Measurements from ENCODE around the gene UROS. TPM values are rescaled to one million over a fixed set of nuclear protein-coding genes. Genes with fewer than 3 reads are reported as not detected.

The UROS gene
- total and polyA plus RNA-seq, 8 donors = 8.2 to 60.9 (median 22.5) TPM

DNA sequence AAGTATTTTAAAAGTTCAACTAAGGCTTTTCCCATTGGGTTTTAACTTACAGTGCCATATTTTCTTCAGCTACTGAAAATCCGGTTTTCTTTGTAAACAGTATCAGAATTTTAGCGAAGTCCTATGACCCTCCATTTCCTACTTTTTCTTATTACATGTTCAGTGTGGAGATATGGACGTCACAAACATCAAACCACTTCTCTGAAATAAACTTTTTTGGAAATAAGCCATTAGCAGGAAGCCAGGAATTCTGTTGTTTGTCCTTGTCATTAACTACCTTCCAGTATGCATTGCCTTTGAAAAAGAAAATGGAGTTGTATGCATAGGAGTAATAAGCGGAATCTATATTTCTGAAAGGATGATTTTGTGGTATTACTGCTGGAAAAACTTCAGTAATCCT, 56.5 kb downstream of the UROS start:
- no peaks in the 10 kb centered on the region for H3K9me3 ChIP-seq
- no peak overlapping the region for H3K4me3 ChIP-seq
- H3K4me1 ChIP-seq = peaks cover 0 to 24% (median 10%) of the 10 kb centered on the region in 4 donors
- WGBS, 5 donors = 36 to 58% (median 48%) methylated on average over 4 of the region's 4 CpGs
- no peak overlapping the region for H3K27ac ChIP-seq
- H3K27me3 ChIP-seq = no peaks in the 10 kb centered on the region
- TF ChIP-seq EP300 (IDR thresholded peaks at IDR 0.05) = no peak
- no peak for TF ChIP-seq CTCF (IDR thresholded peaks at IDR 0.05)
- no peak for TF ChIP-seq POLR2A (IDR thresholded peaks at IDR 0.05)
- TF ChIP-seq POLR2AphosphoS5 (IDR thresholded peaks at IDR 0.05) = no peak
- peaks cover 22 to 69% (median 54%) of the 10 kb centered on the region in 4 donors for H3K36me3 ChIP-seq
- no peak for DNase-seq
- intact Hi-C loops (cut with DNase I; ENCODE audit: low total_unique reads) = no loop called here

- WGBS, 5 donors = 85 to 99% (median 90%) methylated on average over 2 of the region's 2 CpGs
- no peaks in the 10 kb centered on the region for H3K27me3 ChIP-seq
- H3K4me3 ChIP-seq = no peak overlapping the region
- H3K36me3 ChIP-seq = peaks cover 22 to 76% (median 60%) of the 10 kb centered on the region in 4 donors
- H3K4me1 ChIP-seq = peaks cover 0 to 24% (median 10%) of the 10 kb centered on the region in 4 donors
- no peak for DNase-seq
- TF ChIP-seq POLR2AphosphoS5 (IDR thresholded peaks at IDR 0.05) = no peak
- TF ChIP-seq EP300 (IDR thresholded peaks at IDR 0.05) = no peak
- no peak for TF ChIP-seq POLR2A (IDR thresholded peaks at IDR 0.05)
- TF ChIP-seq CTCF (IDR thresholded peaks at IDR 0.05) = no peak
- H3K9me3 ChIP-seq = no peaks in the 10 kb centered on the region
- intact Hi-C loops (cut with DNase I; ENCODE audit: low total_unique reads) = no loop called here
- H3K27ac ChIP-seq = no peak overlapping the region
Measured at GRCh38 chr10:125765835-125766234, 57.2 kb downstream of the UROS start.

DNA sequence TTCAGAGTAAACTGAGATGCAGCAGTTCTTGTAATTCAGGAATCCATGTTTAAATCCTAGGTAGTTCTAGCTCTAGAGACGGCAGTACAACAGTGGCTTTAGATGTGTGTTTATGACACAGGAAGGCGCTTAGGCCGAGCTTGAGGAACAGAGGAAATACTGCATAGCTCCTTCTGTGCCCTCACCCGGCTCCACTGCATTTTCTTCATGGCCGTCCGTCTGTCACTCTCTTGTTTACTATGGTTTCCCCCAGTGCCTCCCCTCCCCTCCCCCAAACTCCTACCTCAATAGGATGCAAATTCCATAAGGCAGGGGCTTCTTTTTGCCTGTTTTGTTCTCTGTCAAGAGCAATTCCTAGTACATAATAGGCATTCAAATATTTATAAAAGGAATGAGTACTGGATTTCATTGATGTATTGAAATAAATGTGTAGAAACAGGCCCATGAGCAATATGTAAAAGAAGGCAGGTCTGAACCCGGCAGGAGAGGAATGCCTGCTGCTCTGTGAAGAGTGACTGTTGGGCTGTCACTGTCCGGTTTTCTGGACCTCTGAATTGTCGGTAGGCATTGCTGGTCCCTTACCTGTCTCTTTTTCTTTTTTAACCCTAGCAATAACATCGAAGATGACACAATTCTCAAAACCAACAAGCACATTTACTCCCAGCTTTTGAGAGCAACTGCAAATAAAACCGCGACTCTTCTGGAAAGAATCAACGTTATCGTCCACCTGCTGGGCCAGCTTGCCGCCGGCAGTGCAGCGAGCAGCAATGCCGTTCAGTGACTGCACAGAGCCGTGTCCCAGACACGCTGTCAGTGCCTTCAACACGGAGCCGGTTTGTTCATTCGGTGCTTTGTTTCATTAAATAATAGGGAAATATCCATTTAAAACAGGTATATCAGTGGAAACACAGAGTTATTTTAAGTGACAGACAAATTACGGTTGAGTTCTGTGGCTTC, 60.1 kb downstream of the UROS start:
- Histone ChIP-seq H3K27ac (no peak overlapping the region), H3K27me3 (no peaks in the 10 kb centered on the region), H3K4me1 (peaks cover 0 to 11% (median 3%) of the 10 kb centered on the region in 4 donors), H3K4me3 (no peak overlapping the region), H3K36me3 (peaks cover 29 to 96% (median 83%) of the 10 kb centered on the region in 4 donors), H3K9me3 (no peaks in the 10 kb centered on the region)
- intact Hi-C loops (cut with DNase I; ENCODE audit: low total_unique reads) = no loop called here
- no peak for DNase-seq
- WGBS, 5 donors = 85 to 94% (median 93%) methylated on average over 24 of the region's 24 CpGs
- no peak for TF ChIP-seq POLR2A (IDR thresholded peaks at IDR 0.05)
- TF ChIP-seq EP300 (IDR thresholded peaks at IDR 0.05) = no peak
- no peak for TF ChIP-seq CTCF (IDR thresholded peaks at IDR 0.05)
- TF ChIP-seq POLR2AphosphoS5 (IDR thresholded peaks at IDR 0.05) = no peak

- no peaks in the 10 kb centered on the region for H3K27me3 ChIP-seq
- TF ChIP-seq POLR2A (IDR thresholded peaks at IDR 0.05) = no peak
- no peak for TF ChIP-seq EP300 (IDR thresholded peaks at IDR 0.05)
- TF ChIP-seq CTCF (IDR thresholded peaks at IDR 0.05) = no peak
- TF ChIP-seq POLR2AphosphoS5 (IDR thresholded peaks at IDR 0.05) = no peak
- H3K4me1 ChIP-seq = peaks cover 0 to 11% (median 3%) of the 10 kb centered on the region in 4 donors
- 33 to 54% (median 50%) methylated on average over 1 of the region's 1 CpG for WGBS, 5 donors
- no peaks in the 10 kb centered on the region for H3K9me3 ChIP-seq
- intact Hi-C loops (cut with DNase I; ENCODE audit: low total_unique reads) = no loop called here
- peaks cover 34 to 98% (median 93%) of the 10 kb centered on the region in 4 donors for H3K36me3 ChIP-seq
- H3K4me3 ChIP-seq = no peak overlapping the region
- no peak for DNase-seq
- H3K27ac ChIP-seq = no peak overlapping the region
Measured at GRCh38 chr10:125761961-125762360, 61.1 kb downstream of the UROS start.
